Endothelial cell of umbilical vein (primary cell): ENCODE measurements around the gene HOXB6.

Source experiments
- EZH2 ChIP-seq: IDR thresholded peaks from 2 replicates; pipeline ENCODE4 v1.6.1; 2012; ENCODE audit warnings: borderline replicate concordance, low read depth, mild to moderate bottlenecking, moderate library complexity, low read length, inconsistent platforms; ENCODE audit not compliant: severe bottlenecking
- TF ChIP-seq, protein P1 (sequence below), 2 donors: IDR thresholded peaks; 1 replicate in 1 of 2; 2 replicates in 1 of 2; pipeline ENCODE4 v1.5.1; 2011; ENCODE audit warnings: low read length in 2 of 2, mild to moderate bottlenecking in 2 of 2, moderate library complexity in 2 of 2, control low read depth in 1 of 2, inconsistent platforms in 1 of 2, low read depth in 1 of 2; ENCODE audit not compliant: insufficient read depth in 1 of 2; ENCODE audit errors: extremely low read depth in 1 of 2

DNA sequence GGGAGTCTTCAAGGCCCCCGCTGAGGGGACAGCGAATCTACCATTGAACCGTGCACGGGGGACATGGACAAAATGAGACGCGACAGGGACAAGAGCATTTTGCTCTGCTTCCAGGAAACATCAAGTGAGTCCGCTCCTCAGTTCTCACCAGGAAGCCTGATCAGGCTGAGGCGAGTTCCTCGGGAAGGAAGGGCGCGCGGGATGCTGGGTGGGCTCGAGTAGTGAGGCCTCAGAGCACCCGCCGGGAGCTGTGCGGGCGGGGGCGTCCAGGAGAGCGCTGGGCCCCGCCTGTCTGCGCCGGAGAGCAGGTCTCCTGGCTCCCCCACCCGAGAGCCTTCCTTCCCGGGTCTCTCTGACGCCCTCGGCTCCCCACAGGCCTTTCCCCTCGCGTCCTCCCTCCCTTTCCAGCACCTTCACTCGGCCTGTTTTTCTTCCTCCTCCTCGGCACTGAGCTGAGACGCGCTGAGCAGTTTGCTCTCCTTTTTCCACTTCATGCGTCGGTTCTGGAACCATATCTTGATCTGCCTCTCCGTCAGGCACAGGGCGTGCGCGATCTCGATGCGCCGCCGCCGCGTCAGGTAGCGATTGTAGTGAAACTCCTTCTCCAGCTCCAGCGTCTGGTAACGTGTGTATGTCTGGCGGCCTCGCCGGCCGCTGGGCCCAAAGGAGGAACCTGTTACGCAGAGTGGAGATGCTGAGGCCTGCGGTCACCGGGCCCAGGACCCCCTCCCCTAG is 8.6 kb downstream of the HOXB6 start:
- TF ChIP-seq, protein P1, sequence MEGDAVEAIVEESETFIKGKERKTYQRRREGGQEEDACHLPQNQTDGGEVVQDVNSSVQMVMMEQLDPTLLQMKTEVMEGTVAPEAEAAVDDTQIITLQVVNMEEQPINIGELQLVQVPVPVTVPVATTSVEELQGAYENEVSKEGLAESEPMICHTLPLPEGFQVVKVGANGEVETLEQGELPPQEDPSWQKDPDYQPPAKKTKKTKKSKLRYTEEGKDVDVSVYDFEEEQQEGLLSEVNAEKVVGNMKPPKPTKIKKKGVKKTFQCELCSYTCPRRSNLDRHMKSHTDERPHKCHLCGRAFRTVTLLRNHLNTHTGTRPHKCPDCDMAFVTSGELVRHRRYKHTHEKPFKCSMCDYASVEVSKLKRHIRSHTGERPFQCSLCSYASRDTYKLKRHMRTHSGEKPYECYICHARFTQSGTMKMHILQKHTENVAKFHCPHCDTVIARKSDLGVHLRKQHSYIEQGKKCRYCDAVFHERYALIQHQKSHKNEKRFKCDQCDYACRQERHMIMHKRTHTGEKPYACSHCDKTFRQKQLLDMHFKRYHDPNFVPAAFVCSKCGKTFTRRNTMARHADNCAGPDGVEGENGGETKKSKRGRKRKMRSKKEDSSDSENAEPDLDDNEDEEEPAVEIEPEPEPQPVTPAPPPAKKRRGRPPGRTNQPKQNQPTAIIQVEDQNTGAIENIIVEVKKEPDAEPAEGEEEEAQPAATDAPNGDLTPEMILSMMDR (IDR thresholded peaks at IDR 0.05; ENCODE audit: extremely low read depth in 1 of 2, insufficient read depth in 1 of 2, low read depth in 1 of 2, low read length in 2 of 2) = no peak
- TF ChIP-seq EZH2 = no peak
